Liver (tissue), 3 donors: ENCODE data around the gene KCTD8.

Experiments used
- GABPA ChIP-seq, 2 donors: IDR thresholded peaks in 1 of 2; conservative IDR thresholded peaks in 1 of 2; 2 replicates each; pipeline ENCODE4 v1.6.1; 2016; ENCODE audit warnings: antibody characterized with exemption in 2 of 2, mild to moderate bottlenecking in 1 of 2, moderate library complexity in 1 of 2
- RAD21 ChIP-seq, 2 donors: IDR thresholded peaks; 2 replicates each; pipeline ENCODE4 v1.6.1; 2016; ENCODE audit warnings: antibody characterized with exemption in 2 of 2, mild to moderate bottlenecking in 2 of 2
- TAF1 ChIP-seq: conservative IDR thresholded peaks from 2 replicates; pipeline ENCODE4 v1.6.1; 2016; ENCODE audit warnings: antibody characterized with exemption, mild to moderate bottlenecking
- TF ChIP-seq, protein P1 (sequence below): fragments of 150-350 bp; IDR thresholded peaks from 2 replicates; pipeline ENCODE4 v1.5.1; 2017; ENCODE audit warnings: improper control_type of control experiment, low read depth, low read length; ENCODE audit not compliant: missing input control
- donor health status: healthy.
- donor health status: healthy.

DNA sequence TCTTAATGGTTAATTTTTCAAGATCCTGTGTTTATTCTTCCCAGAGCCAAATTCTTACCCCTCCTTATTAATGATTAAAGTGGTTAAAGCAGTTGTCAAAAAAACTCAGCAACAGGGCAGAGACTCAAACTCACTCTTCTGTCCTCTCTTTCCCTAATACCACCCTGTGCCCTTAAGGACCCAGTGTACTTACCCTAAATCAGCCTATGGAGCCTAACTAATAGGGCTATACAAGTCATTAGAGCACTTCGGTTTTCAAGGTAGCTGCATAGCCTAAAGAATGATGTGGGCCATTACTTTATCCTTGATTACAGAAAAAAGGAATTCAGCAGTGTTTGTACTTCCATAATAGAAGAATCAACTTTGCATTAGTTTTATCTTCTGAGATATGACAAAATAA lies 216.3 kb downstream of the KCTD8 start:
- no peak for TF ChIP-seq TAF1
- TF ChIP-seq GABPA (IDR thresholded peaks at IDR 0.05 in 1 of 2, conservative IDR thresholded peaks at IDR 0.05 in 1 of 2): no peak
- TF ChIP-seq RAD21 (IDR thresholded peaks at IDR 0.05): no peak
- TF ChIP-seq, protein P1, sequence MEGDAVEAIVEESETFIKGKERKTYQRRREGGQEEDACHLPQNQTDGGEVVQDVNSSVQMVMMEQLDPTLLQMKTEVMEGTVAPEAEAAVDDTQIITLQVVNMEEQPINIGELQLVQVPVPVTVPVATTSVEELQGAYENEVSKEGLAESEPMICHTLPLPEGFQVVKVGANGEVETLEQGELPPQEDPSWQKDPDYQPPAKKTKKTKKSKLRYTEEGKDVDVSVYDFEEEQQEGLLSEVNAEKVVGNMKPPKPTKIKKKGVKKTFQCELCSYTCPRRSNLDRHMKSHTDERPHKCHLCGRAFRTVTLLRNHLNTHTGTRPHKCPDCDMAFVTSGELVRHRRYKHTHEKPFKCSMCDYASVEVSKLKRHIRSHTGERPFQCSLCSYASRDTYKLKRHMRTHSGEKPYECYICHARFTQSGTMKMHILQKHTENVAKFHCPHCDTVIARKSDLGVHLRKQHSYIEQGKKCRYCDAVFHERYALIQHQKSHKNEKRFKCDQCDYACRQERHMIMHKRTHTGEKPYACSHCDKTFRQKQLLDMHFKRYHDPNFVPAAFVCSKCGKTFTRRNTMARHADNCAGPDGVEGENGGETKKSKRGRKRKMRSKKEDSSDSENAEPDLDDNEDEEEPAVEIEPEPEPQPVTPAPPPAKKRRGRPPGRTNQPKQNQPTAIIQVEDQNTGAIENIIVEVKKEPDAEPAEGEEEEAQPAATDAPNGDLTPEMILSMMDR: no peak
